RWPE2 (cell line): ENCODE measurements around the gene PIK3R3.

Source experiments
- ATAC-seq: fragments of 200-7000 bp; cut with Tn5 transposase; 3 replicates; pipeline ENCODE4 v1.9.1; 2021; ENCODE audit warnings: low read depth
- DNase-seq: peaks from one replicate; pipeline ENCODE4 v3.0.0-alpha.2; 2020; ENCODE audit warnings: low spot score
- H3K27ac ChIP-seq: fragments of 450-650 bp; 2 replicates; pipeline ENCODE4 v1.5.1; 2017; ENCODE audit warnings: mild to moderate bottlenecking; ENCODE audit not compliant: poor library complexity, severe bottlenecking
- H3K27me3 ChIP-seq: fragments of 250-450 bp; sonication (Bioruptor Pico); 2 replicates; pipeline ENCODE4 v1.5.1; 2021; ENCODE audit warnings: mild to moderate bottlenecking, moderate library complexity; ENCODE audit not compliant: insufficient read depth, poor library complexity, severe bottlenecking
- H3K36me3 ChIP-seq: fragments of 250-450 bp; sonication (Bioruptor Pico); 2 replicates; pipeline ENCODE4 v1.5.1; 2020; ENCODE audit warnings: low read depth, mild to moderate bottlenecking, moderate library complexity
- H3K4me1 ChIP-seq: fragments of 250-450 bp; sonication (Bioruptor Pico); 2 replicates; pipeline ENCODE4 v1.5.1; 2021; ENCODE audit warnings: mild to moderate bottlenecking, moderate library complexity; ENCODE audit not compliant: insufficient read depth, poor library complexity, severe bottlenecking
- H3K4me3 ChIP-seq: fragments of 250-450 bp; sonication (Bioruptor Pico); 2 replicates; pipeline ENCODE4 v1.5.1; 2021; ENCODE audit warnings: mild to moderate bottlenecking, moderate library complexity; ENCODE audit not compliant: severe bottlenecking
- H3K9me3 ChIP-seq: fragments of 250-450 bp; sonication (Bioruptor Pico); 2 replicates; pipeline ENCODE4 v1.5.1; 2021; ENCODE audit warnings: mild to moderate bottlenecking, moderate library complexity; ENCODE audit not compliant: severe bottlenecking
- TF ChIP-seq, protein P1 (sequence below): fragments of 450-650 bp; IDR thresholded peaks from one replicate; pipeline ENCODE4 v1.5.1; 2017; ENCODE audit warnings: mild to moderate bottlenecking, moderate library complexity; ENCODE audit not compliant: poor library complexity, severe bottlenecking

The PIK3R3 gene

DNA sequence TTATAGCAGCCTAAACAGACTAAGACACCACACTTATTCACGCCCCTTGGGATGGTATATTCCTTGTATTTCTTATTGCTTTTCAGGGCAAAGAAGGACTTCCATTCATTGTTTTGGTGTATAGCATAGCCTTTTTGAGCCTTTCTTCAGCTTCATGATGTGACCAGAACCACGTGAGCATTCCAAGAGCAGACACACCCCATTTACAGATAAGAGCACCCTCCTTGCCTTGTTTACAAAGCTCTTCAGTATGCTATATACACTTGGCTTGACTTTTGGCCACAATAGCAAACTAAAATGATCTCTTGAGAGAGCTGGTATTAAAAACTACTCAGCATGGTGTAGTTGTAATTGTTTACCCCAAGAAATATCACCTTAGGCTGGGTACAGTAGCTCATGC is 78.7 kb downstream of the PIK3R3 start:
- H3K4me1 ChIP-seq: no peaks in the 10 kb centered on the region
- DNase-seq (no peak), ATAC-seq (no peak)
- no peaks in the 10 kb centered on the region for H3K27me3 ChIP-seq
- H3K9me3 ChIP-seq: no peaks in the 10 kb centered on the region
- no peak overlapping the region for H3K4me3 ChIP-seq
- peaks cover 11% of the 10 kb centered on the region; the same call in 1 of the 2 replicates for H3K36me3 ChIP-seq
- no peak overlapping the region for H3K27ac ChIP-seq
- TF ChIP-seq, protein P1, sequence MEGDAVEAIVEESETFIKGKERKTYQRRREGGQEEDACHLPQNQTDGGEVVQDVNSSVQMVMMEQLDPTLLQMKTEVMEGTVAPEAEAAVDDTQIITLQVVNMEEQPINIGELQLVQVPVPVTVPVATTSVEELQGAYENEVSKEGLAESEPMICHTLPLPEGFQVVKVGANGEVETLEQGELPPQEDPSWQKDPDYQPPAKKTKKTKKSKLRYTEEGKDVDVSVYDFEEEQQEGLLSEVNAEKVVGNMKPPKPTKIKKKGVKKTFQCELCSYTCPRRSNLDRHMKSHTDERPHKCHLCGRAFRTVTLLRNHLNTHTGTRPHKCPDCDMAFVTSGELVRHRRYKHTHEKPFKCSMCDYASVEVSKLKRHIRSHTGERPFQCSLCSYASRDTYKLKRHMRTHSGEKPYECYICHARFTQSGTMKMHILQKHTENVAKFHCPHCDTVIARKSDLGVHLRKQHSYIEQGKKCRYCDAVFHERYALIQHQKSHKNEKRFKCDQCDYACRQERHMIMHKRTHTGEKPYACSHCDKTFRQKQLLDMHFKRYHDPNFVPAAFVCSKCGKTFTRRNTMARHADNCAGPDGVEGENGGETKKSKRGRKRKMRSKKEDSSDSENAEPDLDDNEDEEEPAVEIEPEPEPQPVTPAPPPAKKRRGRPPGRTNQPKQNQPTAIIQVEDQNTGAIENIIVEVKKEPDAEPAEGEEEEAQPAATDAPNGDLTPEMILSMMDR: no peak

DNA sequence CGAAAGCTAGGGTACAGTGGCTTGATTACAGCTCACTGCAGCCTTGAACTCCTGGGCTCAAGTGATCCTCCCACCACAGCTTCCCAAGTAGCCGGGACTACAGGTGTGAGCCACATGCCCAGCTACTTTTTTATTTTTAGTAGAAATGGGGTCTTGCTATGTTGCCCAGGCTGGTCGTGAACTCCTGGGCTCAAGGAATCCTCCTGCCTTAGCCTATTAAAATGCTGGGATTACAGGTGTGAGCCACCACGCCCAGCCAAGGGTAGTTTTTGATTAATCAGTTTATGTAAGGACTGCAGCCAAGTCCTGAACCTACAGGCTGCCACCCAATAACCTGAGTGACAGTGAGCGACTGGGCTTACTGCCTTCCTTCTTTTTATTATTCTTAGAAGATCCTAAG is 88.3 kb downstream of the PIK3R3 start:
- DNase-seq: no peak
- Histone ChIP-seq H3K4me3 (no peak overlapping the region), H3K27ac (no peak overlapping the region), H3K4me1 (peaks cover 5% of the 10 kb centered on the region), H3K36me3 (peaks cover 13% of the 10 kb centered on the region), H3K27me3 (no peaks in the 10 kb centered on the region), H3K9me3 (no peaks in the 10 kb centered on the region)
- TF ChIP-seq, protein P1: no peak
- ATAC-seq: no peak

DNA sequence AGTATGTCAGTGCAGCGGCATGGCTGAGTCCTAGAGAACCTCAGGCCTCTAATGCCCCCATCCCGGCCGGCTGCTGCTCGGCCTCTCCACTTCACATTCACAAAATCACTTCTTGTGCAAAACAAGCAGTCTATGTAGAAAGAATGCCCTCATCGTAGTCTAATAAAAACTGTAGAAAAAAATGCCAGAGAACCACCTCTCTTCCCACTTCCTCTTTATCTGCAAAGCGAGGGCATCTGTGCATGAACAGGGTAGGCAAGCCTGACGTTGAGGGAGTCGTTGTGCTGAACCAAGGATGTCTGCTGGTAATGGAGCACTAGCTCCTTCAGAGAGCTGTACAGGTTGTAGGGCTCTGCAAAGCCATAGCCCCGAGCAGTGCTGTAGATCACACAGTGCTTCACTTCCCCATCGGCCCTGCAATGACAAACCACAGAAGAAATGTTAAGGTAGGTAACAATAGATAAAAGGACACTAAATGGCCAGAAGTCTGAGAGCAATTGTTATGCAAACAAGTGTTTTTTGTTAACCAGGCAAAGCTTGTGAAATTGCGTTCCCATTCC is 88.9 kb downstream of the PIK3R3 start:
- DNase-seq: no peak
- Histone ChIP-seq H3K36me3 (peaks cover 13% of the 10 kb centered on the region), H3K4me3 (no peak overlapping the region), H3K27me3 (no peaks in the 10 kb centered on the region), H3K4me1 (peaks cover 5% of the 10 kb centered on the region), H3K27ac (no peak overlapping the region), H3K9me3 (no peaks in the 10 kb centered on the region)
- TF ChIP-seq, protein P1: no peak
- ATAC-seq: no peak

DNA sequence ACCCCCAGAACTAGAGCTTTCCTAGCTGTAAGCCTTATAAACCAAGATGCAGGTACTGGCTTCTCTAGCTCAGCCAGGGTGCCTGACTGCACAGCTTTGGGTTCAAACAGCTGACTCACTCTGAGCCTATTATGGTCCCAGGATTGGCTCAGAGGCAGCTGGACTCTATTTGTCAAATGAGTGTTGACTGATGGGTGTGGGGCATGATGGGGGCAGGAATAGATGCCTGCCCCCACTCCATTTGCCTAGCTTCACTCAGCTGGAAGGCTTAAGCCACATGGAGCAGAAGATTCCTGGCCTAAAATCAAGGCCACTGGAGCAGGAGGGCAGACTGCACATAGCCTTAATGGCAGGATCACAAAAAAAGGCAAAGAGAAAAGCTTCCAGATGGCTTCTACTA is 90.5 kb downstream of the PIK3R3 start:
- H3K4me3 ChIP-seq: no peak overlapping the region
- TF ChIP-seq, protein P1: no peak
- H3K9me3 ChIP-seq: no peaks in the 10 kb centered on the region
- DNase-seq (no peak), ATAC-seq (no peak)
- H3K36me3 ChIP-seq: peaks cover 13% of the 10 kb centered on the region
- H3K27me3 ChIP-seq: no peaks in the 10 kb centered on the region
- H3K4me1 ChIP-seq: peaks cover 5% of the 10 kb centered on the region
- no peak overlapping the region for H3K27ac ChIP-seq

DNA sequence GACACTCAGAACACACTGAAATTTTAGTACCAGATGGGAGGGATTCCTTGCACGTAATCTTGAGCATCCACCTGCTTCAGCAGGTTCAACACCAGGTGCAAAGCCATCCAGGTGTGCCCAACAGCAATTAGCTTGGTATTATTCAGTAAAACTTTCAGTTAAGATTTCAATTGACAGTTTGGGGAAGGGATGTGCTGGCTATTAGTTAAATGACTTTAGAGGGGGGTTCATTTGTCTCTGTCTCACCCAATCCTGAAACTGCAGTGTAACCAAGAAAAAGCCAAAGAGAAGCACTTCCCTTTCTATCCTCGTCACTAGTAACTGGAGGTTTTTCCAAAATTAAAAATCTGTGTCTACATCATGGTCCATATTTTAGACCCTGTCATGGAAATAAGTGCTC is 90.9 kb downstream of the PIK3R3 start:
- H3K27me3 ChIP-seq: no peaks in the 10 kb centered on the region
- no peak overlapping the region for H3K4me3 ChIP-seq
- no peak for ATAC-seq
- peaks cover 13% of the 10 kb centered on the region for H3K36me3 ChIP-seq
- H3K27ac ChIP-seq: no peak overlapping the region
- H3K9me3 ChIP-seq: no peaks in the 10 kb centered on the region
- TF ChIP-seq, protein P1: no peak
- no peak for DNase-seq
- peaks cover 5% of the 10 kb centered on the region for H3K4me1 ChIP-seq
